ENCODE measurements around the gene RANBP2.

RANBP2 gene

GRCh38 chr2:108829578-108830310 is 110.5 kb downstream of the RANBP2 start:
- Histone ChIP-seq H3K4me3 (no peak overlapping the region), H3K27ac (no peak overlapping the region)

- Histone ChIP-seq H3K4me3 (no peak overlapping the region), H3K27ac (no peak overlapping the region)
Observed at GRCh38 chr2:108833219-108833618, 113.9 kb downstream of the RANBP2 start.

GRCh38 chr2:108834620-108835019 is 115.3 kb downstream of the RANBP2 start:
- H3K27ac ChIP-seq, result no peak overlapping the region
- H3K4me3 ChIP-seq, result no peak overlapping the region

- no peak overlapping the region for H3K4me3 ChIP-seq
Observed at GRCh38 chr2:108835040-108835439, 115.8 kb downstream of the RANBP2 start.

More at GRCh38 chr2:108835040-108835439, 115.8 kb downstream of the RANBP2 start:
- H3K27ac ChIP-seq, result no peak overlapping the region
